HEK293 (cell line): ENCODE results near the gene DLEC1.

ENCODE experiments used
- CTCF ChIP-seq: fragments of 450-650 bp; formaldehyde crosslinking; IDR thresholded peaks from 2 replicates; pipeline ENCODE4 v1.5.1; 2016; ENCODE audit warnings: missing biosample characterization, missing genetic modification characterization
- RBAK ChIP-seq: fragments of 450-650 bp; formaldehyde crosslinking; IDR thresholded peaks from 2 replicates; pipeline ENCODE4 v1.5.1; 2016; ENCODE audit warnings: missing biosample characterization, missing genetic modification characterization
- ZNF280C ChIP-seq: fragments of 450-650 bp; formaldehyde crosslinking; IDR thresholded peaks from 2 replicates; pipeline ENCODE4 v1.5.1; 2016; ENCODE audit warnings: missing biosample characterization, missing genetic modification characterization
- ZNF488 ChIP-seq: fragments of 450-650 bp; formaldehyde crosslinking; IDR thresholded peaks from 2 replicates; pipeline ENCODE4 v1.5.1; 2016; ENCODE audit warnings: missing biosample characterization, missing genetic modification characterization

GRCh38 chr3:38031022-38031994, 7.7 kb upstream of the DLEC1 start:
- TF ChIP-seq ZNF280C (tag by site-specific recombination) (no peak), CTCF (tag by site-specific recombination) (no peak), RBAK (tag by site-specific recombination) (no peak), ZNF488 (no peak)
